ENCODE results near the gene ADAMTS12.

ADAMTS12 gene

GRCh38 chr5:33834334-33834733 is 57.5 kb downstream of the ADAMTS12 start:
- no peak for TF ChIP-seq CTCF (IDR thresholded peaks at IDR 0.05)

GRCh38 chr5:33833237-33833575 is 58.6 kb downstream of the ADAMTS12 start:
- TF ChIP-seq CTCF (IDR thresholded peaks at IDR 0.05) = no peak

- no peak for TF ChIP-seq CTCF (IDR thresholded peaks at IDR 0.05)
Measured at GRCh38 chr5:33832404-33833236, 59.2 kb downstream of the ADAMTS12 start.

GRCh38 chr5:33831041-33831440 is 60.7 kb downstream of the ADAMTS12 start:
- TF ChIP-seq CTCF (IDR thresholded peaks at IDR 0.05) = no peak

GRCh38 chr5:33829430-33829829 is 62.4 kb downstream of the ADAMTS12 start:
- TF ChIP-seq CTCF (IDR thresholded peaks at IDR 0.05) = no peak

GRCh38 chr5:33828626-33829308 is 63.0 kb downstream of the ADAMTS12 start:
- no peak for TF ChIP-seq CTCF (IDR thresholded peaks at IDR 0.05)

GRCh38 chr5:33827885-33828284 is 63.9 kb downstream of the ADAMTS12 start:
- TF ChIP-seq CTCF (IDR thresholded peaks at IDR 0.05) = no peak

Data from LNCAP (cell line).